KMS-11 (cell line): ENCODE measurements around the gene DPP7.

Experiments
- H2AFZ ChIP-seq: fragments of 200-600 bp; sonication (generic); 2 replicates; pipeline ENCODE4 v1.6.1; 2016; ENCODE audit warnings: antibody characterized with exemption, mixed run types, low read depth
- H3K27ac ChIP-seq: fragments of 200-600 bp; sonication (generic); 2 replicates; pipeline ENCODE4 v1.6.1; 2016; ENCODE audit warnings: mild to moderate bottlenecking, mixed run types
- H3K27me3 ChIP-seq: fragments of 200-600 bp; sonication (generic); 2 replicates; pipeline ENCODE4 v1.6.1; 2017; ENCODE audit warnings: mild to moderate bottlenecking, low read depth, mixed run types, moderate library complexity; ENCODE audit not compliant: insufficient read depth
- H3K36me3 ChIP-seq: fragments of 200-600 bp; sonication (generic); 2 replicates; pipeline ENCODE4 v1.6.1; 2017; ENCODE audit warnings: mild to moderate bottlenecking, mixed run types; ENCODE audit not compliant: insufficient read depth
- H3K4me1 ChIP-seq: fragments of 200-600 bp; sonication (generic); 2 replicates; pipeline ENCODE4 v1.6.1; 2016; ENCODE audit warnings: mild to moderate bottlenecking, low read depth, mixed run types; ENCODE audit not compliant: poor library complexity, severe bottlenecking
- H3K4me2 ChIP-seq: fragments of 200-600 bp; sonication (generic); 2 replicates; pipeline ENCODE4 v1.7.0; 2016; ENCODE audit warnings: mild to moderate bottlenecking, mixed run types
- H3K4me3 ChIP-seq: fragments of 200-600 bp; sonication (generic); IDR thresholded peaks from 2 replicates; pipeline ENCODE4 v1.6.1; 2017; ENCODE audit warnings: low read depth, low read length, mixed read lengths; ENCODE audit not compliant: insufficient read depth
- H3K79me2 ChIP-seq: fragments of 200-600 bp; sonication (generic); 2 replicates; pipeline ENCODE4 v1.6.1; 2016; ENCODE audit warnings: low read depth, mixed run types; ENCODE audit not compliant: insufficient read depth
- H3K9ac ChIP-seq: fragments of 200-600 bp; sonication (generic); 2 replicates; pipeline ENCODE4 v1.6.1; 2016; ENCODE audit warnings: mild to moderate bottlenecking, mixed run types
- H4K20me1 ChIP-seq: fragments of 200-600 bp; sonication (generic); 2 replicates; pipeline ENCODE4 v1.6.1; 2016; ENCODE audit warnings: mild to moderate bottlenecking, mixed run types; ENCODE audit not compliant: insufficient read depth
- CTCF ChIP-seq: fragments of 200-600 bp; sonication (generic); conservative IDR thresholded peaks from 2 replicates; pipeline ENCODE4 v1.6.1; 2017; ENCODE audit warnings: low read depth, mild to moderate bottlenecking, antibody characterized with exemption, low read length, moderate library complexity, mixed read lengths

DPP7 gene

GRCh38 chr9:137107982-137108381 lies 6.6 kb downstream of the DPP7 start:
- no peaks in the 10 kb centered on the region for H4K20me1 ChIP-seq
- no peak overlapping the region for H3K4me2 ChIP-seq
- no peaks in the 10 kb centered on the region for H3K4me1 ChIP-seq
- H3K27me3 ChIP-seq, result no peaks in the 10 kb centered on the region
- no peak overlapping the region for H3K27ac ChIP-seq
- no peak overlapping the region for H3K4me3 ChIP-seq
- H3K9ac ChIP-seq, result no peak overlapping the region
- no peaks in the 10 kb centered on the region for H3K36me3 ChIP-seq
- H2AFZ ChIP-seq, result no peak overlapping the region
- H3K79me2 ChIP-seq, result no peaks in the 10 kb centered on the region
- TF ChIP-seq CTCF, result no peak

GRCh38 chr9:137107312-137107921 lies 7.1 kb downstream of the DPP7 start:
- Histone ChIP-seq H4K20me1 (no peaks in the 10 kb centered on the region), H3K36me3 (no peaks in the 10 kb centered on the region), H3K79me2 (no peaks in the 10 kb centered on the region), H3K9ac (no peak overlapping the region), H2AFZ (no peak overlapping the region), H3K4me1 (no peaks in the 10 kb centered on the region), H3K27me3 (no peaks in the 10 kb centered on the region), H3K4me2 (no peak overlapping the region), H3K4me3 (no peak overlapping the region), H3K27ac (no peak overlapping the region)
- no peak for TF ChIP-seq CTCF

- Histone ChIP-seq H3K79me2 (no peaks in the 10 kb centered on the region), H3K4me3 (no peak overlapping the region), H3K36me3 (no peaks in the 10 kb centered on the region), H4K20me1 (no peaks in the 10 kb centered on the region), H3K9ac (no peak overlapping the region), H3K4me1 (no peaks in the 10 kb centered on the region), H3K4me2 (no peak overlapping the region), H3K27me3 (no peaks in the 10 kb centered on the region), H2AFZ (no peak overlapping the region), H3K27ac (no peak overlapping the region)
- no peak for TF ChIP-seq CTCF
Measured at GRCh38 chr9:137106662-137107250, 7.8 kb downstream of the DPP7 start.

GRCh38 chr9:137105814-137106661 lies 8.5 kb downstream of the DPP7 start:
- Histone ChIP-seq H3K27ac (no peak overlapping the region), H3K79me2 (no peaks in the 10 kb centered on the region), H3K4me1 (no peaks in the 10 kb centered on the region), H3K27me3 (no peaks in the 10 kb centered on the region), H3K4me3 (no peak overlapping the region), H4K20me1 (no peaks in the 10 kb centered on the region), H3K9ac (no peak overlapping the region), H3K4me2 (no peak overlapping the region), H3K36me3 (no peaks in the 10 kb centered on the region), H2AFZ (no peak overlapping the region)
- TF ChIP-seq CTCF, result no peak
